HCT116 (cell line): ENCODE measurements around the gene LRFN4. TPM values are rescaled to one million over a fixed set of nuclear protein-coding genes. Genes with fewer than 3 reads are reported as not detected.

ENCODE experiments used
- ATAC-seq: fragments of 200-7000 bp; cut with Tn5 transposase; 2 replicates; pipeline ENCODE4 v1.9.1; 2020; ENCODE audit warnings: mild to moderate bottlenecking, moderate library complexity
- BruUV-seq: library from RNA; stranded (reverse); fragments of 400-500 nt; replicated peaks from 2 replicates; lab custom pipeline; 2021; lab: Mats Ljungman, UMichigan
- CTCF ChIA-PET: fragments of 300-600 bp; sonication (Branson Sonifier 250); formaldehyde crosslinking; loops from one replicate; lab custom pipeline; 2021; ENCODE audit warnings: antibody characterized with exemption; lab: Charles Lee
- POLR2A ChIA-PET: fragments of 300-600, 350-600 bp; sonication (Branson Sonifier 250); formaldehyde crosslinking; loops from one replicate; lab custom pipeline; 2021; ENCODE audit warnings: antibody characterized with exemption; lab: Charles Lee
- RAD21 ChIA-PET, 2 experiments: fragments of 300-600 bp; sonication (Branson Sonifier 250); formaldehyde crosslinking; loops; one replicate each; lab custom pipeline; 2023; ENCODE audit warnings: low total read pairs in 2 of 2; ENCODE audit not compliant: uncharacterized antibody in 2 of 2, unreplicated experiment in 2 of 2, low non-redundant PET in 1 of 2; lab: Charles Lee
- DNase-seq: peaks from one replicate; pipeline ENCODE4 v3.0.0-alpha.2; 2010; ENCODE audit warnings: low read depth, low spot score
- H2AFZ ChIP-seq: fragments of 200-600 bp; shearing (Covaris generic), sonication (generic); 2 replicates; pipeline ENCODE4 v1.6.1; 2017; ENCODE audit warnings: low read depth, mixed run types, mixed read lengths, antibody characterized with exemption, low read length; ENCODE audit not compliant: poor library complexity, severe bottlenecking
- H3K27ac ChIP-seq: 2 replicates; pipeline ENCODE4 v1.5.1; 2012; ENCODE audit warnings: low read depth, low read length
- H3K27me3 ChIP-seq: fragments of 200-600 bp; sonication (generic); 2 replicates; pipeline ENCODE4 v1.6.1; 2016; ENCODE audit warnings: mixed run types, low read length, mixed read lengths; ENCODE audit not compliant: insufficient read depth
- H3K36me3 ChIP-seq, 2 experiments: fragments of 200-500 bp in 1 of 2; fragments of 200-600 bp in 1 of 2; sonication (Bioruptor generic) in 1 of 2; sonication (generic) in 1 of 2; 2 replicates each; pipeline versions ENCODE4 v1.5.1 to v1.6.1; 2014 to 2016; ENCODE audit warnings: low read length in 2 of 2, inconsistent platforms in 1 of 2, mixed read lengths in 1 of 2, mixed run types in 1 of 2; ENCODE audit not compliant: insufficient read depth in 2 of 2, control insufficient read depth in 1 of 2
- H3K4me1 ChIP-seq, 2 experiments: fragments of 200-600 bp in 1 of 2; sonication (generic) in 1 of 2; 2 replicates each; pipeline versions ENCODE4 v1.5.1 to v1.6.1; 2012 to 2017; ENCODE audit warnings: low read length in 2 of 2, inconsistent platforms in 1 of 2, mild to moderate bottlenecking in 1 of 2, mixed read lengths in 1 of 2, mixed run types in 1 of 2, moderate library complexity in 1 of 2; ENCODE audit not compliant: insufficient read depth in 2 of 2, control insufficient read depth in 1 of 2
- H3K4me2 ChIP-seq: fragments of 200-600 bp; sonication (generic); 2 replicates; pipeline ENCODE4 v1.6.1; 2017; ENCODE audit warnings: mixed run types, low read length, mixed read lengths
- H3K4me3 ChIP-seq, 2 experiments: fragments of 200-600 bp in 1 of 2; sonication (generic) in 1 of 2; replicated peaks in 1 of 2; 2 replicates each; pipeline ENCODE4 v1.5.1; 2011 to 2016; ENCODE audit warnings: low read length in 2 of 2, control low read depth in 1 of 2, low read depth in 1 of 2, mild to moderate bottlenecking in 1 of 2, mixed read lengths in 1 of 2, mixed run types in 1 of 2
- H3K79me2 ChIP-seq: fragments of 200-600 bp; sonication (generic); 2 replicates; pipeline ENCODE4 v1.6.1; 2017; ENCODE audit warnings: mild to moderate bottlenecking, mixed run types, low read length, moderate library complexity, mixed read lengths; ENCODE audit not compliant: insufficient read depth
- H3K9ac ChIP-seq: fragments of 200-600 bp; sonication (generic); 2 replicates; pipeline ENCODE4 v1.6.1; 2016; ENCODE audit warnings: low read length, mixed read lengths
- H3K9me2 ChIP-seq: fragments of 200-600 bp; sonication (generic), shearing (Covaris generic); 2 replicates; pipeline ENCODE4 v1.6.1; 2017; ENCODE audit warnings: mixed run types, mild to moderate bottlenecking, moderate library complexity; ENCODE audit not compliant: insufficient read depth
- H3K9me3 ChIP-seq, 2 experiments: fragments of 200-500 bp in 1 of 2; fragments of 200-600 bp in 1 of 2; sonication (Bioruptor generic) in 1 of 2; sonication (generic) in 1 of 2; 2 replicates each; pipeline ENCODE4 v1.6.1; 2014 to 2017; ENCODE audit warnings: low read length in 2 of 2, mixed read lengths in 2 of 2, inconsistent platforms in 1 of 2, low read depth in 1 of 2, mild to moderate bottlenecking in 1 of 2, mixed run types in 1 of 2, moderate library complexity in 1 of 2; ENCODE audit not compliant: control insufficient read depth in 1 of 2, insufficient read depth in 1 of 2
- H4K20me1 ChIP-seq: fragments of 200-600 bp; sonication (generic), shearing (Covaris generic); 2 replicates; pipeline ENCODE4 v1.6.1; 2017; ENCODE audit warnings: mixed run types, mild to moderate bottlenecking, moderate library complexity; ENCODE audit not compliant: insufficient read depth
- CTCF ChIP-seq, 3 experiments: fragments of 200-600 bp in 1 of 3; sonication (generic) in 1 of 3; IDR thresholded peaks in 2 of 3; conservative IDR thresholded peaks in 1 of 3; 2 replicates each; pipeline ENCODE4 v1.5.1; 2012 to 2017; ENCODE audit warnings: low read depth in 2 of 3, low read length in 2 of 3, antibody characterized with exemption in 1 of 3, borderline replicate concordance in 1 of 3, control low read depth in 1 of 3, mild to moderate bottlenecking in 1 of 3, mixed read lengths in 1 of 3, mixed run types in 1 of 3, moderate library complexity in 1 of 3; ENCODE audit not compliant: insufficient read depth in 1 of 3
- ELF1 ChIP-seq: IDR thresholded peaks from 2 replicates; pipeline ENCODE4 v1.6.1; 2012; ENCODE audit warnings: low read depth, borderline replicate concordance
- EZH2 ChIP-seq: fragments of 200-600 bp; sonication (generic); IDR thresholded peaks from 2 replicates; pipeline ENCODE4 v1.6.1; 2017; ENCODE audit warnings: antibody characterized with exemption, mixed run types
- MAX ChIP-seq: IDR thresholded peaks from 2 replicates; pipeline ENCODE4 v1.6.1; 2012
- SP1 ChIP-seq: IDR thresholded peaks from 2 replicates; pipeline ENCODE4 v1.6.1; 2012; ENCODE audit warnings: low read depth
- TCF7L2 ChIP-seq: IDR thresholded peaks from 2 replicates; pipeline ENCODE4 v1.7.0; 2011; ENCODE audit warnings: borderline replicate concordance, inconsistent platforms; ENCODE audit not compliant: insufficient read depth, insufficient read length; ENCODE audit errors: extremely low read depth
- ZFX ChIP-seq: fragments of 450-650 bp; IDR thresholded peaks from 2 replicates; pipeline ENCODE4 v1.6.1; 2017
- ZNF274 ChIP-seq: fragments of 200-500 bp; sonication (Bioruptor generic); IDR thresholded peaks from 2 replicates; pipeline ENCODE4 v1.6.1; 2014; ENCODE audit warnings: mild to moderate bottlenecking, low read depth, low read length, inconsistent platforms
- intact Hi-C: fragments of 100-400 bp; cut with micrococcal nuclease; formaldehyde crosslinking; loops from 2 replicates; pipeline ENCODE4 v1.10.0; 2022
- total RNA-seq: library from RNA; stranded (reverse); gene quantifications from one replicate; pipeline ENCODE4 v1.2.1, GENCODE V29; 2021; ENCODE audit not compliant: unreplicated experiment

Gene LRFN4
- total RNA-seq, 1 experiment from 2014 or later, result 55.4 TPM

GRCh38 chr11:66864172-66864901, 7.5 kb downstream of the LRFN4 start:
- no peaks in the 10 kb centered on the region for H3K27me3 ChIP-seq
- ATAC-seq (no peak), DNase-seq (no peak)
- no peaks in the 10 kb centered on the region for H3K9me3 ChIP-seq
- peaks cover 2% of the 10 kb centered on the region; the same call in 1 of the 2 replicates for H3K79me2 ChIP-seq
- no peak overlapping the region for H3K4me2 ChIP-seq
- ChIA-PET CTCF (interaction anchor here (1.0 kb wide), 1 partner anchor 17 kb away, joined by 3 read pairs; no protein-coding TSS in a partner anchor), POLR2A (no interaction called here), RAD21 (no interaction called here)
- H3K9me2 ChIP-seq, result no peaks in the 10 kb centered on the region
- no peak for TF ChIP-seq MAX
- no peak for TF ChIP-seq ELF1
- TF ChIP-seq EZH2, result no peak
- TF ChIP-seq TCF7L2, result no peak
- no peak for TF ChIP-seq ZFX
- no peak for TF ChIP-seq CTCF (IDR thresholded peaks at IDR 0.05 in 2 of 3, conservative IDR thresholded peaks at IDR 0.05 in 1 of 3; ENCODE audit: borderline replicate concordance in 1 of 3, insufficient read depth in 1 of 3, low read depth in 2 of 3, low read length in 2 of 3)
- no peak for TF ChIP-seq ZNF274
- TF ChIP-seq SP1, result no peak
- H3K36me3 ChIP-seq, result no peaks in the 10 kb centered on the region; a peak in 1 of 4 replicates
- no peak overlapping the region for H3K27ac ChIP-seq
- intact Hi-C loops, result no loop called here
- H3K4me3 ChIP-seq, result no peak overlapping the region
- H4K20me1 ChIP-seq, result no peaks in the 10 kb centered on the region
- H3K4me1 ChIP-seq, result peaks cover 7 to 22% of the 10 kb centered on the region in 2 experiments; a peak in 3 of 4 replicates
- BruUV-seq, result no TSS peak
- H2AFZ ChIP-seq, result no peak overlapping the region
- no peak overlapping the region for H3K9ac ChIP-seq
